Astrocyte (in vitro differentiated cells and primary cell): ENCODE results near the gene LARGE1.

Source experiments
- CTCF ChIP-seq: IDR thresholded peaks from 2 replicates; pipeline ENCODE4 v1.5.1; 2011; ENCODE audit warnings: low read depth, mild to moderate bottlenecking, inconsistent platforms, low read length, moderate library complexity; ENCODE audit not compliant: insufficient read depth
- EZH2 ChIP-seq: IDR thresholded peaks from 2 replicates; pipeline ENCODE4 v1.6.1; 2012; ENCODE audit warnings: mild to moderate bottlenecking, low read length, inconsistent platforms; ENCODE audit not compliant: insufficient read depth

GRCh38 chr22:33848251-33848650 is 72.0 kb downstream of the LARGE1 start:
- TF ChIP-seq CTCF (no peak), EZH2 (no peak)
